Stimulated activated CD4-positive, alpha-beta T cell treated with anti-CD3 and anti-CD28 coated beads, Interleukin-1b, Interleukin-23, amount 100 ng/mL, for 24 hours (primary cell): ENCODE measurements around the gene FAM47E.
"Not testable (repeated sequence)": the region's sequence is repeated elsewhere in the genome, so short reads cannot be mapped to it uniquely, and the experiment has no call there.

Experiments used
- DNase-seq, 4 experiments: peaks; one replicate each; pipeline ENCODE4 v3.0.0-alpha.2; 2020; ENCODE audit warnings: low read depth in 4 of 4, low spot score in 1 of 4

The FAM47E gene

DNA sequence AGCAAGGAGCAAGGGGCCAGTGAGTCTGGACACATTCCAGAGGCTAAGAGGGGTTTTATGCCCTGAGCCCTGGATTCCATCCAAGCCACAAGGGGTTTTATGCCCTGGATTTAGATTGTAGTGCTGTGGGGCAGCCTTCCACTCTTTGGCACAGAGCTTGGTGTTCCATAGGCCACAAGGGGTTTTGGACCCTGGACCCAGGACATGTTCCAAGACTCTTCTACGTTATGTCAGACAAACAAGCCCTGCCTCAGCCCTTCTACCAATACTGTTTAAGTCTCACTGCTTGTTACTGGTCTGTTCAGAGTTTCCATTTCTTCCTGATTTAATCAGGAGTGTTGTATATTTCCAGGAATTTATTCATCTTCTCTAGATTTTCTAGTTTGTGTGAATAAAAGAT, 25.1 kb upstream of the FAM47E start:
- DNase-seq: no peak

DNA sequence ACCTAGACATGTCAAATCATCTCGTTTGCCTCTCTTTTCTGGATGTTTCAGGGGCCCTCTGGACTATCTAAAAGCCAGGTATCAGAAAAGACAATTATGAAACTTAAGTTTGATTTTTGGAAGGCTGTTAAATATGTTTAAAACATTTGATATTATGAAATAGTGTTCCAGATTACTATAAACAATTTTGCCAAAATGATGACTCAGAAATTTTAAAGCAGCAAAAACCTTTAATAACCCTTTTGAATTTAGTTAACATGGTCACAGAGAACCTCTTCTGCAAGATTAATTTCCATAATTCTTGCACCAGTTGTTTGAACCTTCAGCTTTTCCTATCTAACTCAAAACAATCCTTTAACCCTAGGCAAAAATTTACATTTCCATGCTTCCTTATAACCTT, 18.8 kb upstream of the FAM47E start:
- no peak for DNase-seq

DNA sequence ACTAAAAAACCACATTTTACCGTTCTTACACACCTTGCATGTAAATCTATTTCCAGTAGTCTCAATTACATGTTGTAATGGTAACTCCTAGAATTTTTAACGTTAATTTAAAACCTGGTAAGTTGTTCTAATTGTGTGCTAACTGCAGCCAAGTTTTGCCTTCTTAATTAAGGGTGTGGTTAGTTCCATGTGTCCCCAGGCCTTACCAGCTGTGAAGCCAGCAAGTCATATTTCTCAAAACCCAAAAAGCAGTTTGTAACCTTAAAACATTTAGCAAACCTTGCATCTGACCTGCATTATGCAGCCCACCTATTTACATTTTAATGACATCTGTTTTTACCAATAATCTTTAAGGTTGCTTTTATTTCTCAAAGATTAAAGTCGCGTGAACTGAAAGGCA, 18.4 kb upstream of the FAM47E start:
- no peak for DNase-seq

DNA sequence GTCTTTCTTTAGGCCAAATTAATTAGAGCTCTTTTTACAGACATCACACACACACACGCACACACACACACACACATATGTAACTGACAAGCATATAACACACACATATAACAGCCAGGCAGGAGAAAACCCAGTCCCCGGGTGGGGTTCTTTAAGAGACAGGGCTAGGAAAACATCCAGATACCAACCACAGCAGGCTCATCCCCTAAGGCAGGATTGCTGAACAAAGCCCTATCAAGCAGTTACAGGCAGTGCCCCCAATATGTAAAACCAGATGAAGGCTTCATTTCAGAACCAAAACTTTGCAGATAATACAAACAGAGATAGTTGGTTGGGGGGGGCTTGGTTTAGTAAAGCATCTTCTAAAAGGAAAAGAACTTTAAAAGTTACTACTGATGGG, 18.0 kb upstream of the FAM47E start:
- no peak for DNase-seq

DNA sequence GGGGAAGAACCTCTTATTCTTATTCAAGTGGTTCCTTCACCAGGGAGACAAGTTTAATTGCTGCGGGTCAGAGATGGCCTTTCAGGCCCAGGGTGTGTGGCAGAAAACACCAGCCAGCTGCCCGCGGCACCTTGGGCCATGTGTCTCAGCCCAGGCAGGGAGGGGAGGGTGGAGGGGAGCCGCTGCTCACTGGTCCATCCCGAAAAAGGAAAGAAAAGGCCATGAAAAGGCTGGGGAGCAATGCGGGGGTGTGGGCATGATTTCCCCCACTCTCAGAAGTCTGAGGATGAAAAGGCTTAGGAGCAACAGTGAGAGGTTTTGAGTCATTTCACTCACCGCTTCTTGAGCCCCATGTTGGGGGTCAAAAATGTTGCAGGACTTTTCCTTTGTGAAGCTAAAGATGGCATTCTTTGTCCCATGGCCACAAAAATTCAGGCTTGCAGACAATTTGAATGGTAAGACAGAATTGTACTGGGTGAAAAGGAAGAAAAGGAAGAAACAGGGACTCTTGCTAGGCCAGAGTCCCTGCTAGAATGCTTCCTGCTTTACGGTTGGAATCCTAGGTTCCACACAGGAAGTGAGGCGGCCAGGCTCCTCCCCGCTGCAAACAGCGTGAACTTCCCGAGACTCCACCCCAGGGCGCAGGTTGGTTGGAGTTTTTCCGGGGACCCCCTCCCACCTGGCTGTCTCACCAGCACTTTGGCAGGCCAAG, 17.4 kb upstream of the FAM47E start:
- no peak for DNase-seq

DNA sequence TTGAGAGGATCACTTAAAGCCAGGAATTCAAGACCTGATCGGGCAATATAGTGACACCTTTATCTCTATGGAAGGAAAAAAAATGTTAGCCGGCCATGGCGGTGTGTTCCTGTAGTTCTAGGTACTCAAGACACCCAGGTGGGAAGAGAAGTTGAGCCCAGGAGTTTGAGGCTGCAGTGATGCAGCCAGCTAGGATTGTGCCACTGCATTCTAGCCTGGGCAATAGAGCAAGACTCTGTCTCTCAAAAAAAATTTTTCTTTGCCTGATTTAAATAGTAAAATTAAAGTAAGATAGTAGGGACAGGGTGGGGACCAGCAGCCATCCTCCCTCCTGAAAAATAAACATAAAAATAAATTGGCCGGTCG, 16.9 kb upstream of the FAM47E start:
- no peak for DNase-seq

DNA sequence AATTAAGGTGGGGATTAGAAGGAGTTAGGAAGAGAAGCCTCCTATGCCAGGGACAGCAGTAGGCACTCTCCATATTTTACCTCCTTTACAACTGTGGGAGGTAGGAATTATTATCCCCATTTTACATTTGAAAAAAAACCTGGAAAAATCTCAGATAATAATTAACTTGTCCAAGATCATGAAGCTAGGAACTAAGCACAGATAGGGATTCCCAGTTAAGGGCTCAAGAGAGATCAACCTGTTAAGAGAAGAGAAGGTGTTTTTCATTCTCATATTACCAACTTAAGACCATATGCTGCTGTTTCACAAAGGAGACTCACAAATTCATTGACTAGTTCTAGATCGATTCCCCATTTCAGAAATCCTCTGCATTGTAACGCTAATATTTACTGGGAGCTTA, 16.1 kb upstream of the FAM47E start:
- no peak for DNase-seq

DNA sequence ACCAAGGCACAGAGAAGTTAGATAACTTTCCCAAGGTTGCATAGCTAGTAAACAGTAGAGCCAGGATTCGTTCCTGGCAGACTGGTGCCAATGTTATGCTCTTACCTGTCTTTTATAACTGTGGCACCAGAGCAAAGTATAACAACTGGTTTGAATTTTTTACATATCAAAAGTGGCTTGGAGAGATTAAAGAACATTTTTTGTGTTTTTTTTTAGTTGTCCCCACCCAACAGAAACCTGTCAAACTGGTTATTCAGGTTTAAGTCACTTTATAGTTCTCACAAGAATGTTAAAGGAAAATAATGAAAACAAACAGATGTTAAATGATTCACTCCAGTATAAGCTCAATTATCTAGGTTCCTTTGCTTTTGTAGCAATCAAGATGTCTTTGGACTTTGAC, 15.6 kb upstream of the FAM47E start:
- DNase-seq: no peak

DNA sequence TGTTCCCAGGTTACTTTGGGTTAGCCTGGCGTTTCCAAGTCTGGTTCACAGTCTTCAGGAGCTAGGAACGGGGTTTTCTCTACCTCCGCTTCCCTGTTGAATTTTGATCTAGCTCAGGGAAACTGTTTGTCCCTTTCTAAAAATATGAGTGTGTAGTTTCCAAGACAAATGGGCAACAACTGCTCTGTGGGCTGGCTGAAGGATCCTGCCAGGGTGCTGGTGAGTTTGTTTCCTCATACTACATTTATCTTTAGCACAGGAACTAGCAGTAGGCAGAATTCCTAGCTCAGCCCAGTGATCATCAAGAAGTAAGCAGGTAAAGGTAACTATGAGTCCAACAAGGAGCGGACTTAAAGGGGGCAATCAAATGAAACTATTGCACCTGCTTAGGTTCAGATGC, 13.3 kb upstream of the FAM47E start:
- no peak for DNase-seq

DNA sequence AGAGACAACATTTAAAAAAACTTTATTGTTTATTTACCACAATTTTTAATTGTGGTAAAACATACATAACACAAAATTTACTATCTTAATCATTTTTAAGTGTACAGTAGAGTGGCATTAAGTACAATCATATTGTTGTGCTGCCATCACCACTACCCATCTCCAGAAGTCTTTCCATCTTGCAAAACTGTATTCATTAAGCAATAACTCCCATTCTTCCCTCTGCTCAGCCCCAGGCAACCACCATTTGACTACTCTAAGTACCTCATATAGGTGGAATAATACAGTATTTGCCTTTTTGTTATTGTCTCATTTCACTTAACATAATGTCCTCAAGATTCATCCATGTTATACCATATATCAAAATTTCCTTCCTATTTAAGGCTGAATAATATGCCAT, 12.8 kb upstream of the FAM47E start:
- DNase-seq: no peak

DNA sequence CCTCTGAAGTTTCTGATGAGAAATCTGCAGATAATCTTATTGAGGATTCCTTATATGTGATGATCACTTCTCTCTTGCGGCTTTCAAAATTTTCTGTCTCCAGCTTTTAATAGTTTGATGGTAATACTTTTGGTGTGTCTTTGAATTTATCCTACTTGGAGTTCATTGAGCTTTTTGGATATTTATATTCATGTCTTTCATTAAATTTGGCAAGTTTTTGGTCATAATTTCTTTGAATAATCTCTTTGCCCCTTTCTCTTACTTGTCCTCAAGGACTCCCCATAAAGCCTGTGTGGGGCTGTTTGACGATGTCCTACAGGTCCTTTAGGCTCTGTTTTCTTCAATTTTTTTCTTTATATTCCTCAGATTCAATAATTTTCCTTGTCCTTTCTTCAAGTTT, 11.3 kb upstream of the FAM47E start:
- DNase-seq: no peak

DNA sequence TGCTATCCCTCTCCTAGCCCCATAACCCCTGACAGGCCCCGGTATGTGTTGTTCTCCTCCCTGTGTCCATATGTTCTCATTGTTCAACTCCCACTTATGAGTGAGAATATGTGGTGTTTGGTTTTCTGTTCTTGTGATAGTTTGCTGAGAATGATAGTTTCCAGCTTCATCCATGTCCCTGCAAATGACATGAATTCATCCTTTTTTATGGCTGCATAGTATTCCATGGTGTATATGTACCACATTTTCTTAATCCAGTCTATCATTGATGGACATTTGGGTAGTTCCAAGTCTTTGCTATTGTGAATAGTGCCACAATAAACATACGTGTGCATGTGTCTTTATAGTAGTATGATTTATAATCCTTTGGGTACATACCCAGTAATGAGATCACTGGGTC, 7.6 kb upstream of the FAM47E start:
- not testable (repeated sequence) for DNase-seq

DNA sequence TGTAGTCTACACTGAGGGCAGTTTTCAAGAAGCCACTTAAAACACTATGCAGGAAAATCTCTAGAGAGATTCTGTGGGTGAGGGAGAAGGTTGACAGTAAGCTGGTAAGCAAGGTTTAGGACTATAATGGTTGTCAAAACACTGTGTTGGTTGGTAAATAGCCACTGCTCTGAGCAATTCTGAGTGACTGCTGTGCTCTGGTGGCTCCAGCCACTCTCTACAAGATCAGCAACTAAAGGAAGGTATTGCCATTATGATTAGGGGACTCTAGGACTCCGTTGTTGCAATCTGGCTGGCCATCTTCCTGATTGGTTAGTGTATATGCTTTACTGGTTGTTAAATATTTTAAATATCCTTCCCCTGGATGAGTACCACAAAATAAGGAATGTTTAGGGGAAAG, 5.5 kb upstream of the FAM47E start:
- no peak for DNase-seq

DNA sequence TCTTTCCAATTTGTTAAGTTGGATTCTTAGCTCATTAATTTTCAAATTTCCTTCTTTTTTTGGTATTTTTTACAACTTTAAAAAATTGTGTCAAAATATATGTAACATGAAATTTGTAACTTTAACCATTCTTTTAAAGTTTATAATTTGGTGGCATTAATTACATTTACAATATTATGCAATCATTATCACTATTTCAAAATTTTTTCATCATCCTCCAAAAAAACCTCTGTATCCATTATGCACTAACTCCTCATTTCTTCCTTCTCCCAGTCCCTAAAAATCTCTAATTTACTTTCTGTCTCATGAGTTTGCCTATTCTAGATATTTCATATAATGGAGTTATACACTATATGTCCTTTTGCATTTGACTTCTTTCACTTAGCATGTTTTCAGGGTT, 4.7 kb upstream of the FAM47E start:
- no peak for DNase-seq

DNA sequence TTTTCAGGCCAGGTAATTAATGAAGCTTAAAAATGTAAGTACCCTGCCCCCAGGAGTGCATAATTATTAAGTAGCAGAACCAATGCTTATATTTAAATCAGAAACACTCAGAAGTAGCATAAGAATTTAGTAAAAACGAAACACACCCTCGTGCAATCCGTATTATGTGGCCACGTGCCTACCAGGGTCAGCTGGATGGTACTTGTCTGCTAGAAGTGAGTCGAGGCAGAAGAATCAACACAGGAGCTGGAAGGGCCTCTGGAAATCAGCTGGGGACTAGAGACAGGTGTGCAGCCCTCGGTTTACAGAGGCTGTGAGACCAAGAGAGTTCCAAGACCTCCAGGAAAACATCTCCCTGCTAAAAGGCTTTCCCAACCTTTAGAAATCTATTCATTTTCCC, 559 bp upstream of the FAM47E start:
- no peak for DNase-seq

DNA sequence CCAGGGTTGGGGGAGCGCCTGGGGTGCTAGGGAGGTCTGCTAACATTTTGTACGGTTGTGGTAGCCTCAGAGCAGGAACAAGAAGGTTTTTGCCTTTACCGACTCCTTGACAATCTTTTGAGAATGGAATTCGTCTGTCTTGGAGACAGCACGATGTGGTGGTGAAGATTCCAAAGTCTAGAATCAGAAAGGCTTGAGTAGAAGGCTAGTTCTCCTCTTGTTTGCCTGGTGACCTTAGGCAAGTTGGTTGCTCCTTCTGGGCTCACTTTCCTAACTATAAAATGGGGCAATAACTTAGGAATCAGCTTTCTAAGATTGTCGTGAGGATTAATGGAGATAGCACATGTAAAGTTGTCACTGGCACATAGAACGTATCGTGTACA, 741 bp downstream of the FAM47E start:
- DNase-seq: no peak

DNA sequence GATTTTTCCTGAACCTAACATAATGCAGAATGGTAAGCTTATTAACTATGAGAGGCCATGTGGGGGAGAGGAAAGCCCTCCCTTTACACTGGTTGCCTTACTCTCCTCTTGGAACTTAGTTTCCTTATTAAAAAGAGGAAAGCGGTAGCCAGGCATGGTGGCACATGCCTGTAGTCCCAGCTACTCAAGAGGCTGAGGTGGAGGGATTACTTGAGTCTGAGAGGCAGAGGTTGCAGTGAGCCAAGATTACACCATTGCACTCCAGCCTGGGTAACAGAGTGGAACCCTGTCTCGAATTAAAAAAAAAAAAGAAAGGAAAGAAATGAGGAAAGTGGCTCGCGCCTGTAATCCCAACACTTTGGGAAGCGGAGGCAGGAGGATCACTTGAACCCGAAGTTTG, 2.0 kb downstream of the FAM47E start:
- DNase-seq: no peak

DNA sequence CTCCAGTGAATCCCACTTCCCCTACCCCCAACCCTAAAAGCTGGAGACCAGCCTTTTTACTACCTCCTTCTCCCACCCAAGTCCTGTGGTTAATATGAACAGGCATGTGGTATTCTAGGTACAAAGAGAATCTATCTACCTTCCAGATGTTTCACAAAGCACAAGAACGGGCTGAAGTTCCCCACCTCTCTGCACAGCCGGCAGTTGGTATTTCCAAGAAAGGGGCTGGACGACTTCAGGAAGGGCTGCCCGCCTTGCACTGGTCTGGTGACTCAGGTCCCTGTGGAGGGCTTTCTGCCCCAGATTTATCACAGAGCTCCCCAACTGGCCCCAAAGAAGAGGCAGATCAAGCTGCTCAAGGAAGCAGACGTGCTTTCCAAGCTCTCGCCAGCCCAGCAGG, 4.5 kb downstream of the FAM47E start:
- no peak for DNase-seq

DNA sequence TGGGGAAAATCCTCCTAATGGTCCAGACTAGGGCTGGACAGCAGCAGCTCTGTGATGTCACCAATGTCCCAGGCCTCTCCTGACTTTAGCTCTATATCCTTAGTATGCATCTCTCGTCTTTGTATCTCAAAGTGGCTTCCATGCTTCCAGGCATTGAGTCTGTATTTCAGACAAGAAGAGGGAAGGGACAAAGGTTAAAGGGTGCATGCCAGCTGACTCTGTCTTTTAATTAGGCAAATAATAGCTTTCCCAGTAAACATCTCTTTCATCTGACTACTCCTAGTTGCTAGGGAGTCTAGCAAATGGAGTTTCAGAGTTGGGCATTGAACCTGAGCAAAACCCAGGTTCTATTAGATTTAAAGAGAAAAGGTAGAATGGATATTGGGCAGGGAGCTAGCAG, 5.4 kb downstream of the FAM47E start:
- DNase-seq: no peak

DNA sequence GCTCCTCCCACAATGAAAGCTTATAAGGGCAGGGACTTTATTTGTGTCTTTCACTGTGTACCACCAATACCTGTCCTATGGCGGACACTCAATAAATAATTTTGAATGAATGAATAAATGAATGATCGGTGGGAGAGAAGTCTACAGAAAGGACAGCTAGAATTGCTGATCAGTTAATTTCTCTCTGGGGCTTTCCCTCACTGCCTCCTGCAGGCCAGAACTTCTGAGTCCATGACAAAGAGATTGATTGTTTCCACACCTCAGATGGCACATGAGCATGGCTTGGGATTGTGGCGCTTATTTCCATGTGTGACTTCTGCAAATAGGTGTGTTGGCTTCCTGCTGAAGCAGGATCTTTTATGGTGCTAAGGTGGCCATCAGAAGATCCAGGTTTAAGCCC, 6.3 kb downstream of the FAM47E start:
- DNase-seq: no peak

DNA sequence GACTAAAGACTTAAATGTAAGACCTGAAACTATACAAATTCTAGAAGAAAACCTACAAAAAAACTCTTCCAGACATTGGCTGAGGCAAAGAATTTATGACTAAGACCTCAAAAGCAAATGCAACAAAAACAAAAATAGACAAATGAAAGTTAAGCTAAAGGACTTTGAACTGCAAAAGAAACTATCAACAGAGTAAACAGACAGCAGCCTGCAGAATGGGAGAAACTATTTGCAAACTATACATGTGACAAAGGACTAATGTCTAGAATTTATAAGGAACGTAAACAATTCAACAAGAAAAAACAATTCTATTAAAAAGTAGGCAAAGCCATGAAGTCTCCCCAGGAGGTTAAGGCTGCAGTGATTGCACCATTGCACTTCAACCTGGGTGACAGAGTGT, 9.1 kb downstream of the FAM47E start:
- DNase-seq: no peak

DNA sequence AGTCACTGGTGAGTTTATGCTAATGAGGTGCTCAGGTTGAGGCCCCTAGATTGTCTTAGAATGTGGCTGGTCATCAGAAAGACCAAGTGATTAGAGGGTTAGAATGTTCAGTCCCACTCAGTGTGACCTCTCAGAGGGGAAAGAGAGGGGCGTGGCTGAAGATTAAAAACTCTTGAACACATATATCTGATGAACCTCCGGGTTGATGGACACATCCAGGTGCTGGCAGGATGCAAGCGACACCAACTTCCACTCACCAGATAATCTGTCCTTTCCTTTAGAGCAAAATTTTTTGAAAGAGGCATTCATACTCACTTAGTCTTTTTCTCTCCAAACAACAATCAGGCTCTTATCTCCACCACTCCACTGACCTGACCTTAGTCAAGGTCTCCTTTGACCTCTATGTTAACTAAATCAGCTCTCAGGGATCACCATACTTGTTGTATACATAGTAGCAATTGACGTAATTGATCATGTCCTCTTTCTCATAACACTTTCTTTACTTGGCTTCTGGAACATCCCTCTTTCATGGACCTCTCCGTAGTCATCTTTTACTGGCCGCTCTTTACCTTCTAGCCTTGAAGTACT, 14.2 kb downstream of the FAM47E start:
- DNase-seq: no peak

DNA sequence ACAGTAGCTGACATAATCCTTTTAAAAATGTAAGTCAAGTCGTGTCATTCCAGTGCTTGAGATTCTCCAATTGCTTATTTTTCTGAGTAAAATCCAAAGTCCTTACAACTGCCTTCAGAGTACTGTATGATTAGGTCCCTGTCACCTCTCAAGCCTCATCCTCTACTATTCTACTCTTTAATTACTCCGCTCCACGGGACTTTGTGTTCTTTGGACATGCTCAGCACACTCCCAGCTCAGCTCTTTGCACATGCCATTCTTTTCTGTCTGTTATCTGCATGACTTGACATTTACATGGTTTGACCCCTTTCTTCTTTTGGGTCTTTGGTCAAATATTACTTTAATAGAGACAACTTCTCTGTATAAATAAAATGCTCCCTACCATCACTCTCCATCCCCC, 15.1 kb downstream of the FAM47E start:
- DNase-seq: no peak

DNA sequence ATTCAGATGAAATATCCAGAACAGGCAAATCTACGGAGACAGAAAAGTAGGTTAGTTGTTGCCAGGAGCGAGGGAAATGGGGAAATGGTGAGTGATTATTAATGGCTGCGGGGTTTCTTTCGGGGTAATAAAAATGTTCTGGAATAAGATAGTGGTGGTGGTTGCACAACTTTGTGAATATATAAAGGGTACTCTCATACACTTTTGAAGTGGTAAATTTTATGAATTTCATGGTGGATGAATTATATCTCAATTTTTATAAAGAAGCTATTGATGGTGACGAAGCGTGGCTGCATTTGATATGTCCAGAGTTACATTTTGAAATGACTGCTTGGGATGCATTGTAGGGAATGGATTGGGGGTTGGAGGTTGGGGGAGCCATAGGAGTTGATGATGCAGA, 16.3 kb downstream of the FAM47E start:
- no peak for DNase-seq
